Cardiac muscle cell (in vitro differentiated cells and primary cell): ENCODE measurements around the gene RAB37. TPM values are rescaled to one million over a fixed set of nuclear protein-coding genes. Genes with fewer than 3 reads are reported as not detected.

Source experiments
- DNase-seq, 2 donors: peaks; one replicate each; pipeline versions ENCODE4 v3.0.0 to v3.0.0-alpha.2; 2010 to 2017; ENCODE audit warnings: low read depth in 1 of 2, low spot score in 1 of 2
- H3K27ac ChIP-seq: fragments of 200-600 bp; sonication (generic); 2 replicates; pipeline ENCODE4 v1.5.1; 2016
- H3K27me3 ChIP-seq: fragments of 200-600 bp; sonication (generic); 2 replicates; pipeline ENCODE4 v1.6.0; 2016; ENCODE audit warnings: control low read depth
- H3K36me3 ChIP-seq: fragments of 200-600 bp; sonication (generic); 2 replicates; pipeline ENCODE4 v1.5.1; 2016; ENCODE audit warnings: control low read depth
- H3K4me1 ChIP-seq: fragments of 200-600 bp; sonication (generic); 2 replicates; pipeline ENCODE4 v1.8.1; 2017; ENCODE audit warnings: low read depth, mild to moderate bottlenecking, mixed run types
- H3K4me3 ChIP-seq: fragments of 200-600 bp; sonication (generic); 2 replicates; pipeline ENCODE4 v1.5.1; 2016; ENCODE audit warnings: mild to moderate bottlenecking
- H3K9me3 ChIP-seq: fragments of 200-600 bp; sonication (generic); 2 replicates; pipeline ENCODE4 v1.5.1; 2017; ENCODE audit warnings: low read depth, mild to moderate bottlenecking, control low read depth
- CTCF ChIP-seq: IDR thresholded peaks from 2 replicates; pipeline ENCODE4 v1.5.1; 2012; ENCODE audit warnings: low read depth, mild to moderate bottlenecking, low read length
- polyA plus RNA-seq: library from polyadenylated mRNA; unstranded; fragments of >200 nt; fragmentation: Nextera tagmentation; extraction: Ambion mirVana; gene quantifications from 2 replicates; pipeline ENCODE4 v1.2.1, GENCODE V29; 2016
- total RNA-seq: library from RNA; depleted of rRNA; stranded (reverse); fragments of >200 nt; gene quantifications from 2 replicates; pipeline ENCODE4 v1.2.3, GENCODE V29; 2016

RAB37 gene
- total and polyA plus RNA-seq, 2 experiments from 2014 or later = 3.4 to 4.9 TPM

GRCh38 chr17:74796866-74797265 is 59.8 kb downstream of the RAB37 start:
- H3K4me3 ChIP-seq = no peak overlapping the region
- no peak overlapping the region for H3K27ac ChIP-seq
- peaks cover 30% of the 10 kb centered on the region for H3K4me1 ChIP-seq
- no peak for DNase-seq
- no peaks in the 10 kb centered on the region for H3K9me3 ChIP-seq
- no peak for TF ChIP-seq CTCF
- no peaks in the 10 kb centered on the region for H3K36me3 ChIP-seq
- H3K27me3 ChIP-seq = no peaks in the 10 kb centered on the region

Other genes with a start within 250 kb of the RAB37 start
- not detected in 2 replicates for gene CD300LB, start 205.8 kb upstream of the RAB37 start, total RNA-seq
- gene CD300LB, start 205.8 kb upstream of the RAB37 start, polyA plus RNA-seq = not detected in 2 replicates
- gene CD300C, start 191.1 kb upstream of the RAB37 start, total RNA-seq = 0.07 and 0.12 TPM in 2 replicates
- 0.83 TPM in 1 of 2 replicates, not detected in the other for gene CD300C, start 191.1 kb upstream of the RAB37 start, polyA plus RNA-seq
- gene CD300H, start 169.7 kb upstream of the RAB37 start, total RNA-seq = not detected in 2 replicates
- not detected in 2 replicates for gene CD300H, start 169.7 kb upstream of the RAB37 start, polyA plus RNA-seq
- not detected in 2 replicates for gene CD300LD, start 145.0 kb upstream of the RAB37 start, total RNA-seq
- not detected in 2 replicates for gene CD300LD, start 145.0 kb upstream of the RAB37 start, polyA plus RNA-seq
- 0.07 TPM in 1 of 2 replicates, not detected in the other for gene CD300E, start 113.5 kb upstream of the RAB37 start, total RNA-seq
- gene CD300E, start 113.5 kb upstream of the RAB37 start, polyA plus RNA-seq = 0.34 TPM in 1 of 2 replicates, not detected in the other
- not detected in 2 replicates for gene CD300LF, start 24.3 kb upstream of the RAB37 start, total RNA-seq
- gene CD300LF, start 24.3 kb upstream of the RAB37 start, polyA plus RNA-seq = not detected in 2 replicates
- 78.2 and 87.3 TPM in 2 replicates for gene NHERF1, start 11.4 kb downstream of the RAB37 start, total RNA-seq
- 95.1 and 111 TPM in 2 replicates for gene NHERF1, start 11.4 kb downstream of the RAB37 start, polyA plus RNA-seq
- gene NAT9, start 39.1 kb downstream of the RAB37 start, total RNA-seq = 45.9 and 73.1 TPM in 2 replicates
- gene NAT9, start 39.1 kb downstream of the RAB37 start, polyA plus RNA-seq = 56.2 and 96.8 TPM in 2 replicates
- 0.95 and 6.1 TPM in 2 replicates for gene GRIN2C, start 122.6 kb downstream of the RAB37 start, total RNA-seq
- gene GRIN2C, start 122.6 kb downstream of the RAB37 start, polyA plus RNA-seq = 0.71 and 1.1 TPM in 2 replicates
- gene FDXR, start 135.7 kb downstream of the RAB37 start, total RNA-seq = 44.6 and 44.7 TPM in 2 replicates
- gene FDXR, start 135.7 kb downstream of the RAB37 start, polyA plus RNA-seq = 49.9 and 55.9 TPM in 2 replicates
- 0.83 and 0.85 TPM in 2 replicates for gene FADS6, start 156.4 kb downstream of the RAB37 start, total RNA-seq
- gene FADS6, start 156.4 kb downstream of the RAB37 start, polyA plus RNA-seq = 0.76 and 1.3 TPM in 2 replicates
- 2.5 and 4.0 TPM in 2 replicates for gene USH1G, start 186.0 kb downstream of the RAB37 start, total RNA-seq
- 1.9 and 3.1 TPM in 2 replicates for gene USH1G, start 186.0 kb downstream of the RAB37 start, polyA plus RNA-seq
- gene OTOP2, start 187.0 kb downstream of the RAB37 start, total RNA-seq = not detected in 2 replicates
- not detected in 2 replicates for gene OTOP2, start 187.0 kb downstream of the RAB37 start, polyA plus RNA-seq
- gene OTOP3, start 198.6 kb downstream of the RAB37 start, total RNA-seq = not detected in 2 replicates
- gene OTOP3, start 198.6 kb downstream of the RAB37 start, polyA plus RNA-seq = not detected in 2 replicates
- gene HID1, start 235.5 kb downstream of the RAB37 start, total RNA-seq = 35.2 and 46.3 TPM in 2 replicates
- gene HID1, start 235.5 kb downstream of the RAB37 start, polyA plus RNA-seq = 45.4 and 57.3 TPM in 2 replicates